Sciatic nerve (tissue), 2 donors: ENCODE measurements around the gene AR. TPM values are rescaled to one million over a fixed set of nuclear protein-coding genes. Genes with fewer than 3 reads are reported as not detected.

ENCODE experiments used
- ATAC-seq: fragments of 200-7000 bp; cut with Tn5 transposase; one replicate; pipeline ENCODE4 v1.9.1; 2020; ENCODE audit warnings: mild to moderate bottlenecking, moderate library complexity
- DNase-seq: peaks from one replicate; pipeline ENCODE4 v3.0.0-alpha.2; 2020; ENCODE audit warnings: low spot score
- intact Hi-C: fragments of 100-400 bp; cut with DNase I; formaldehyde crosslinking; loops from one replicate; pipeline ENCODE4 v1.14.2; 2022
- total RNA-seq: library from RNA; stranded (reverse); fragmentation: NEBNext Ultra II Directional; extraction: Animal tissue kit (Norgen Biotek cat#: 25700); gene quantifications from one replicate; pipeline ENCODE4 v1.2.1, GENCODE V29; 2021
- donor health status: DM: no; HTN: no; CAD: no.
- donor health status: DM: no; HTN: no; CAD: no.

AR gene
- 13.1 TPM for total RNA-seq

GRCh38 chrX:67543818-67544217 lies at the start of gene AR:
Gene AR, plus strand, starts transcription at chrX:67544021. Its CDS starts 1,126 bp downstream, at chrX:67545147.
- peak; percentile 83 for DNase-seq
- intact Hi-C loops = no loop called here

GRCh38 chrX:67500617-67501016 lies 43.2 kb upstream of the AR start:
- intact Hi-C loops = no loop called here
- no peak for ATAC-seq
- no peak for DNase-seq

More at GRCh38 chrX:67543818-67544217, at the start of gene AR:
- ATAC-seq = peak; percentile 89

- DNase-seq (no peak), ATAC-seq (no peak)
- intact Hi-C loops = no loop called here
Measured at GRCh38 chrX:67503004-67503403, 40.8 kb upstream of the AR start.

GRCh38 chrX:67503453-67503852 lies 40.4 kb upstream of the AR start:
- ATAC-seq = no peak
- intact Hi-C loops = no loop called here

GRCh38 chrX:67520671-67521070 lies 23.1 kb upstream of the AR start:
- DNase-seq (no peak), ATAC-seq (no peak)
- intact Hi-C loops = no loop called here

More at GRCh38 chrX:67503453-67503852, 40.4 kb upstream of the AR start:
- DNase-seq = no peak

- no peak for ATAC-seq
- intact Hi-C loops = no loop called here
- no peak for DNase-seq
Measured at GRCh38 chrX:67523002-67523681, 20.7 kb upstream of the AR start.

GRCh38 chrX:67523932-67524331 lies 19.9 kb upstream of the AR start:
- peak; percentile 52 for ATAC-seq
- intact Hi-C loops = no loop called here

GRCh38 chrX:67524428-67524827 lies 19.4 kb upstream of the AR start:
- DNase-seq = no peak
- no peak for ATAC-seq
- intact Hi-C loops = no loop called here

More at GRCh38 chrX:67523932-67524331, 19.9 kb upstream of the AR start:
- no peak for DNase-seq

- no peak for ATAC-seq
- intact Hi-C loops = no loop called here
- DNase-seq = no peak
Measured at GRCh38 chrX:67524950-67525691, 18.7 kb upstream of the AR start.

GRCh38 chrX:67536564-67536963 lies 7.3 kb upstream of the AR start:
- no peak for DNase-seq
- intact Hi-C loops = no loop called here
- no peak for ATAC-seq

- ATAC-seq = no peak
- no peak for DNase-seq
- intact Hi-C loops = no loop called here
Measured at GRCh38 chrX:67538383-67538782, 5.4 kb upstream of the AR start.

- intact Hi-C loops = no loop called here
- peak; percentile 45 for ATAC-seq
- peak; percentile 58 for DNase-seq
Measured at GRCh38 chrX:67544281-67545035, 637 bp downstream of the AR start.

GRCh38 chrX:67545036-67545821 lies 1.4 kb downstream of the AR start:
- intact Hi-C loops = no loop called here
- DNase-seq = peak; percentile 58
- peak; percentile 25 for ATAC-seq

GRCh38 chrX:67545893-67546495 lies 2.2 kb downstream of the AR start:
- peak; percentile 57 for DNase-seq
- intact Hi-C loops = no loop called here

GRCh38 chrX:67546496-67547423 lies 2.9 kb downstream of the AR start:
- ATAC-seq (no peak), DNase-seq (no peak)
- intact Hi-C loops = no loop called here

More at GRCh38 chrX:67545893-67546495, 2.2 kb downstream of the AR start:
- ATAC-seq = peak; percentile 55

GRCh38 chrX:67555578-67556203 lies 11.9 kb downstream of the AR start:
- DNase-seq (no peak), ATAC-seq (no peak)
- intact Hi-C loops = no loop called here

- no peak for ATAC-seq
- intact Hi-C loops = no loop called here
Measured at GRCh38 chrX:67558267-67558666, 14.4 kb downstream of the AR start.

More at GRCh38 chrX:67558267-67558666, 14.4 kb downstream of the AR start:
- no peak for DNase-seq
